SK-N-MC (cell line): ENCODE measurements around the gene SCP2.

Experiments
- EZH2 ChIP-seq: fragments of 200-600 bp; sonication (generic); IDR thresholded peaks from one replicate; pipeline ENCODE4 v1.6.1; 2017; ENCODE audit warnings: antibody characterized with exemption
- POLR2AphosphoS5 ChIP-seq: IDR thresholded peaks from 2 replicates; pipeline ENCODE4 v1.6.1; 2012; ENCODE audit warnings: mild to moderate bottlenecking, low read depth, low read length, borderline replicate concordance

- TF ChIP-seq EZH2 (no peak), POLR2AphosphoS5 (no peak)
These were observed 17.5 kb downstream of the SCP2 start for GRCh38 chr1:52944566-52944965.
